Neural crest cell (in vitro differentiated cells): ENCODE data around the gene CERS1. TPM values are rescaled to one million over a fixed set of nuclear protein-coding genes. Genes with fewer than 3 reads are reported as not detected.
A peak's percentile ranks its signal among the peaks of the same experiment; 100 is the strongest.

ENCODE experiments used
- DNase-seq: peaks from one replicate; pipeline ENCODE4 v3.0.0; 2021; ENCODE audit warnings: low read depth, mixed read lengths, low spot score
- H3K27ac Mint-ChIP-seq: one replicate; pipeline ENCODE4 v1.8.0; 2021; ENCODE audit warnings: mild to moderate bottlenecking, mixed read lengths; ENCODE audit not compliant: unreplicated experiment
- H3K27me3 Mint-ChIP-seq: 2 replicates; pipeline ENCODE4 v1.8.0; 2021; ENCODE audit warnings: low read depth, mild to moderate bottlenecking, mixed read lengths
- H3K36me3 Mint-ChIP-seq: 2 replicates; pipeline ENCODE4 v1.8.0; 2021; ENCODE audit warnings: low read depth, mild to moderate bottlenecking, mixed read lengths
- H3K4me1 Mint-ChIP-seq: 2 replicates; pipeline ENCODE4 v1.8.0; 2021; ENCODE audit warnings: mixed read lengths
- H3K4me3 Mint-ChIP-seq: one replicate; pipeline ENCODE4 v1.8.0; 2021; ENCODE audit warnings: mild to moderate bottlenecking, mixed read lengths
- H3K9me3 Mint-ChIP-seq: 2 replicates; pipeline ENCODE4 v1.8.0; 2021; ENCODE audit warnings: mixed read lengths
- CTCF ChIP-seq: fragments of 200-600 bp; sonication (generic); conservative IDR thresholded peaks from 2 replicates; pipeline ENCODE4 v1.5.0; 2021; ENCODE audit warnings: antibody characterized with exemption, mild to moderate bottlenecking
- total RNA-seq: library from RNA; stranded (reverse); gene quantifications from 2 replicates; pipeline ENCODE4 v1.2.1, GENCODE V29; 2021

The CERS1 gene
- total RNA-seq, 1 donor from 2014 or later = 27.7 TPM

GRCh38 chr19:18865106-18865972 is 30.6 kb downstream of the CERS1 start:
- no peak for TF ChIP-seq CTCF
- Mint-ChIP-seq H3K36me3 (no peaks in the 10 kb centered on the region), H3K9me3 (no peaks in the 10 kb centered on the region), H3K4me1 (no peaks in the 10 kb centered on the region), H3K27ac (no peak overlapping the region), H3K27me3 (no peaks in the 10 kb centered on the region), H3K4me3 (no peak overlapping the region)
- no peak for DNase-seq

- Mint-ChIP-seq H3K36me3 (no peaks in the 10 kb centered on the region), H3K27me3 (no peaks in the 10 kb centered on the region)
- TF ChIP-seq CTCF = no peak
These were observed 32.1 kb downstream of the CERS1 start for GRCh38 chr19:18863843-18864362.

DNA sequence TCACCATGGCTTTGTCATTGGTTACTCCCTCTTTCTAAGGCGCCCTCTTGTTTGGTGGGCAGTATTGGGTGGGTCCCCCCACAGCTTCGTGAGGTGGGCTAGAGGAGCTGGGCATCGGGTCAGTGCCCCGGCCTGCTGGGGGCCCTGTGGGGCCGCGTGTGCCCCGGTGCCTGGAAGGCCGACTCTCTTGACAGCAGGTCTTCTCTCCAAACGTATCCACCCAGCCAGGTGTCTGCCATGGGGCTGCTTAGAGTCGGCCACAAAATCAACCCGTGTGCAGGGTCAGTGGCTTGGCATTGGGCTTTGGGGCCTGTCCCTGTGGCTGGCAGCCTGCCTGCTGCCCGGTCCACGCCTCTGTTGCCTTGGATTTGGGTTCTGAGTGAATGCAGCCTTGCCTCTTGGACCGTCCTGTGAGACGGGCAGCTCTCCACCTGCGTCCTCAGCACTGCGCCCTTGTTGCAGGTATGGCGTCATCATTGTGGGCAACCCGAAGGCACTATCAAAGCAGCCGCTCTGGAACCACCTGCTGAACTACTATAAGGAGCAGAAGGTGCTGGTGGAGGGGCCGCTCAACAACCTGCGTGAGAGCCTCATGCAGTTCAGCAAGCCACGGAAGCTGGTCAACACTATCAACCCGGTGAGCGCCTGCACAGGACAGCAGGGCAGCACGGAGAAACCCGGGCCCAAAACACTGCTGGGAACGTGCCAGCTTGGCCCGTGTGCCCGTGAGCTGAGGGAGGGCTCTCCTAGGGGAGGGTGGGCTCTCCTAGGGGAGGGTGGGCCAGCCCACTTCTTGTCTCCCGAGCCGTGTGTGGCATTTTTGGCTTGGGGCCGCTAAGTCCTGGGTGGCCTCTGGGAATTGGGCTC is 32.7 kb downstream of the CERS1 start:
- Mint-ChIP-seq H3K36me3 (no peaks in the 10 kb centered on the region), H3K27ac (no peak overlapping the region), H3K4me1 (no peaks in the 10 kb centered on the region), H3K9me3 (no peaks in the 10 kb centered on the region), H3K4me3 (no peak overlapping the region), H3K27me3 (no peaks in the 10 kb centered on the region)
- DNase-seq = no peak
- no peak for TF ChIP-seq CTCF

More at GRCh38 chr19:18863843-18864362, 32.1 kb downstream of the CERS1 start:
- H3K27ac Mint-ChIP-seq = no peak overlapping the region
- no peaks in the 10 kb centered on the region for H3K9me3 Mint-ChIP-seq
- DNase-seq = no peak
- H3K4me1 Mint-ChIP-seq = no peaks in the 10 kb centered on the region
- H3K4me3 Mint-ChIP-seq = peak overlapping the region; percentile 22

- H3K27ac Mint-ChIP-seq = no peak overlapping the region
- TF ChIP-seq CTCF = no peak
- no peaks in the 10 kb centered on the region for H3K27me3 Mint-ChIP-seq
- no peak for DNase-seq
- H3K36me3 Mint-ChIP-seq = no peaks in the 10 kb centered on the region
- H3K9me3 Mint-ChIP-seq = no peaks in the 10 kb centered on the region
- no peak overlapping the region for H3K4me3 Mint-ChIP-seq
- no peaks in the 10 kb centered on the region for H3K4me1 Mint-ChIP-seq
These were observed 34.0 kb downstream of the CERS1 start for GRCh38 chr19:18861917-18862316.

DNA sequence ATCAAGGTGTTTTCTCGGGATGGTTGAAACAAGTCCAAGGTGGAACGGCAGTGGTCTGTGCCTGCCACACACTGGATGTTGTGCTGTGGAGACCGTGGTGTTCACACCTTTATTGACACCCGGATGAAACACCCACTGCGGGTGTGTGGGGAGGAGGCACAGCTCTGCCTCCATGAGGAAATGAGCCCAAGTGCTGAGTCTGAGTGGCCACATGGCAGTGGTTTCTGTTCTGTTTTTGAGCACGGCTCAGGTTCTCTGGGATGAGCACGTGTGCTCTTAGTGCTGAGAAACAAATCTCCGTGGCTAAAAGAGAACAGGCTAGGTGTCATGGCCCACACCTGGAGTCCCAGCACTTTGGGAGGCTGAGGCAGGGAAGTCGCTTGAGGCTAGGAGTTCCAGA is 34.7 kb downstream of the CERS1 start:
- H3K9me3 Mint-ChIP-seq = no peaks in the 10 kb centered on the region
- no peak overlapping the region for H3K4me3 Mint-ChIP-seq
- H3K27ac Mint-ChIP-seq = no peak overlapping the region
- no peak for TF ChIP-seq CTCF
- no peak for DNase-seq
- no peaks in the 10 kb centered on the region for H3K27me3 Mint-ChIP-seq
- no peaks in the 10 kb centered on the region for H3K36me3 Mint-ChIP-seq
- no peaks in the 10 kb centered on the region for H3K4me1 Mint-ChIP-seq
